ENCODE data around the gene ARL3. TPM values are rescaled to one million over a fixed set of nuclear protein-coding genes. Genes with fewer than 3 reads are reported as not detected.

ARL3 gene
- total and polyA plus RNA-seq, 9 donors, result 9.5 to 25.6 (median 23.3) TPM

GRCh38 chr10:102715880-102716279 is 1.7 kb upstream of the ARL3 start:
- Histone ChIP-seq H3K4me1 (ENCODE audit: insufficient read depth) (peaks cover 12% of the 10 kb centered on the region), H3K9me3 (no peaks in the 10 kb centered on the region), H3K27me3 (no peaks in the 10 kb centered on the region), H3K36me3 (no peaks in the 10 kb centered on the region), H3K4me3 (no peak overlapping the region), H3K27ac (peak overlapping the region in 1 of 2 donors; percentile 74)
- intact Hi-C loops (cut with DNase I), result loop anchor here in 3 of 4 donors (2.0 to 10.0 kb wide), 3 partner anchors 71 to 211 kb away; partner anchors contain the start of genes TRIM8 (in 2 of the 3), ACTR1A (in 1 of the 3) and SUFU (in 1 of the 3)
- no peak for DNase-seq
- TF ChIP-seq CTCF (IDR thresholded peaks at IDR 0.05), result no peak
- no peak for TF ChIP-seq EP300 (IDR thresholded peaks at IDR 0.05)
- no peak for TF ChIP-seq POLR2A (IDR thresholded peaks at IDR 0.05)
- 75 to 83% (median 78%) methylated on average over 1 of the region's 1 CpG for WGBS, 3 donors

- no peaks in the 10 kb centered on the region for H3K27me3 ChIP-seq
- H3K4me1 ChIP-seq (ENCODE audit: insufficient read depth), result peaks cover 10% of the 10 kb centered on the region
- H3K36me3 ChIP-seq, result no peaks in the 10 kb centered on the region
- peak within 1 kb of the TSS; percentile 82 to 90 for H3K27ac ChIP-seq
- H3K9me3 ChIP-seq, result no peaks in the 10 kb centered on the region
- no peak for DNase-seq
- WGBS, 3 donors, result 1 to 4% (median 3%) methylated on average over 38 to 46 of the region's 46 CpGs
- TF ChIP-seq EP300 (IDR thresholded peaks at IDR 0.05) (no peak), CTCF (IDR thresholded peaks at IDR 0.05) (no peak), POLR2A (IDR thresholded peaks at IDR 0.05) (no peak)
- intact Hi-C loops (cut with DNase I), result loop anchor here in 3 of 4 donors (2.0 to 10.0 kb wide), 5 partner anchors 38 to 210 kb away; partner anchors contain the start of genes TRIM8 (in 2 of the 3), ACTR1A (in 1 of the 3) and SUFU (in 1 of the 3)
- peak within 1 kb of the TSS; percentile 67 for H3K4me3 ChIP-seq
Observed at GRCh38 chr10:102714621-102715455, 641 bp upstream of the ARL3 start, which contains the start of gene SFXN2. TSS of gene SFXN2 (plus strand) at chr10:102714636. CDS start at chr10:102726637, 12,001 bp downstream.

- 0 to 1% (median 0%) methylated on average over 13 of the region's 13 CpGs for WGBS, 3 donors
- TF ChIP-seq EP300 (IDR thresholded peaks at IDR 0.05) (no peak), CTCF (IDR thresholded peaks at IDR 0.05) (peak in 1 of 3 donors; percentile 50)
- H3K27ac ChIP-seq, result peak overlapping the region; percentile 82 to 90
- no peak for DNase-seq
- H3K27me3 ChIP-seq, result no peaks in the 10 kb centered on the region
- peaks cover 12% of the 10 kb centered on the region for H3K4me1 ChIP-seq (ENCODE audit: insufficient read depth)
- intact Hi-C loops (cut with DNase I), result loop anchor here in 2 of 4 donors (5.0 to 10.0 kb wide), 4 partner anchors 36 to 209 kb away; partner anchors contain the start of genes ACTR1A (in 1 of the 2), SUFU (in 1 of the 2) and TRIM8 (in 1 of the 2)
- no peaks in the 10 kb centered on the region for H3K9me3 ChIP-seq
- H3K4me3 ChIP-seq, result peak overlapping the region; percentile 67
- no peaks in the 10 kb centered on the region for H3K36me3 ChIP-seq
Observed at GRCh38 chr10:102713539-102713813, 721 bp downstream of the ARL3 start.

GRCh38 chr10:102712843-102713538 is 1.2 kb downstream of the ARL3 start:
- no peak for DNase-seq
- H3K4me3 ChIP-seq, result peak overlapping the region; percentile 67
- peaks cover 11% of the 10 kb centered on the region for H3K4me1 ChIP-seq (ENCODE audit: insufficient read depth)
- no peaks in the 10 kb centered on the region for H3K27me3 ChIP-seq
- peak overlapping the region; percentile 82 to 90 for H3K27ac ChIP-seq
- H3K36me3 ChIP-seq, result no peaks in the 10 kb centered on the region
- no peaks in the 10 kb centered on the region for H3K9me3 ChIP-seq
- 2% methylated on average over 8 of the region's 8 CpGs for WGBS, 3 donors
- intact Hi-C loops (cut with DNase I), result loop anchor here in 2 of 4 donors (5.0 to 10.0 kb wide), 4 partner anchors 36 to 208 kb away; partner anchors contain the start of genes ACTR1A (in 1 of the 2), SUFU (in 1 of the 2) and TRIM8 (in 1 of the 2)
- TF ChIP-seq CTCF (IDR thresholded peaks at IDR 0.05), result no peak
- no peak for TF ChIP-seq EP300 (IDR thresholded peaks at IDR 0.05)
- TF ChIP-seq POLR2A (IDR thresholded peaks at IDR 0.05), result no peak
